PC-9 (cell line): ENCODE measurements around the gene CBFA2T3.

Experiments
- EZH2 ChIP-seq: fragments of 200-600 bp; sonication (generic); IDR thresholded peaks from 2 replicates; pipeline ENCODE4 v1.8.0; 2017; ENCODE audit warnings: antibody characterized with exemption, low read depth
- TF ChIP-seq, protein P1 (sequence below): fragments of 200-600 bp; sonication (generic); conservative IDR thresholded peaks from 2 replicates; pipeline ENCODE4 v1.6.1; 2017; ENCODE audit warnings: mixed run types, antibody characterized with exemption, mild to moderate bottlenecking, moderate library complexity

GRCh38 chr16:88867581-88868246 lies 109.3 kb downstream of the CBFA2T3 start:
- TF ChIP-seq, protein P1, sequence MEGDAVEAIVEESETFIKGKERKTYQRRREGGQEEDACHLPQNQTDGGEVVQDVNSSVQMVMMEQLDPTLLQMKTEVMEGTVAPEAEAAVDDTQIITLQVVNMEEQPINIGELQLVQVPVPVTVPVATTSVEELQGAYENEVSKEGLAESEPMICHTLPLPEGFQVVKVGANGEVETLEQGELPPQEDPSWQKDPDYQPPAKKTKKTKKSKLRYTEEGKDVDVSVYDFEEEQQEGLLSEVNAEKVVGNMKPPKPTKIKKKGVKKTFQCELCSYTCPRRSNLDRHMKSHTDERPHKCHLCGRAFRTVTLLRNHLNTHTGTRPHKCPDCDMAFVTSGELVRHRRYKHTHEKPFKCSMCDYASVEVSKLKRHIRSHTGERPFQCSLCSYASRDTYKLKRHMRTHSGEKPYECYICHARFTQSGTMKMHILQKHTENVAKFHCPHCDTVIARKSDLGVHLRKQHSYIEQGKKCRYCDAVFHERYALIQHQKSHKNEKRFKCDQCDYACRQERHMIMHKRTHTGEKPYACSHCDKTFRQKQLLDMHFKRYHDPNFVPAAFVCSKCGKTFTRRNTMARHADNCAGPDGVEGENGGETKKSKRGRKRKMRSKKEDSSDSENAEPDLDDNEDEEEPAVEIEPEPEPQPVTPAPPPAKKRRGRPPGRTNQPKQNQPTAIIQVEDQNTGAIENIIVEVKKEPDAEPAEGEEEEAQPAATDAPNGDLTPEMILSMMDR: no peak
- no peak for TF ChIP-seq EZH2
